KBM-7 (cell line): ENCODE data around the gene CDC42SE2.
"Not testable (repeated sequence)": the region's sequence is repeated elsewhere in the genome, so short reads cannot be mapped to it uniquely, and the experiment has no call there.

Source experiments
- DNase-seq: peaks from one replicate; pipeline ENCODE4 v3.0.0-alpha.2; 2015
- in situ Hi-C: fragments of 300-500 bp; cut with MboI; formaldehyde crosslinking; loops from 2 replicates; pipeline ENCODE4 v1.14.3; 2020; ENCODE audit warnings: low sequenced_read_pairs, low pct_unique_long_range_greater_than_20kb, mixed read lengths

CDC42SE2 gene

DNA sequence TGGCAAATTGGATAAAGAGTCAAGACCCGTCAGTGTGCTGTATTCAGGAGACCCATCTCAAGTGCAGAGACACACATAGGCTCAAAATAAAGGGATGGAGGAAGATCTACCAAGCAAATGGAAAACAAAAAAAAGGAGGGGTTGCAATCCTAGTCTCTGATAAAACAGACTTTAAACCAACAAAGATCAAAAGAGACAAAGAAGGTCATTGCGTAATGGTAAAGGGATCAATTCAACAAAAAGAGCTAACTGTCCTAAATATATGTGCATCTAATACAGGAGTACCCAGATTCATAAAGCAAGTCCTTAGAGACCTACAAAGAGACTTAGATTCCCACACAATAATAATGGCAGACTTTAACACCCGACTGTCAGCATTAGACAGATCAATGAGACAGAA is 82.4 kb downstream of the CDC42SE2 start:
- in situ Hi-C loops, DNase-seq: not testable (repeated sequence)

DNA sequence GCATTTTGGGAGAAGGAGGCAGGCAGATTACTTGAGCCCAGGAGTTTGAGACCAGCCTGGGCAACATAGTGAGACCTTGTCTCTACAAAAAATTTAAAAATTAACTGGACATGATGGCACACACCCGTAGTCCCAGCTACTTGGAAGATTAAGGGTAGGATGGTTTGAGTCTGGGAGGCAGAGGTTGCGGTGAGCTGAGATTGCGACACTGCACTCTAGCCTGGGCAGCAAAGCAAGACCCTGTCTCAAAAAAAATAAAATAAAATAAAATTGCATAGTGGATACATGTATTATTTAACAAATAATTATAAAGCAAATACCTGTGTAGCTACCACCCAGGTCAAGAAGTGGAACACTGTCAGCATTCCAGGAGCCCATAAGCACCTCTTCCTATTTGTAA is 90.1 kb downstream of the CDC42SE2 start:
- in situ Hi-C loops, result no loop called here
- no peak for DNase-seq

DNA sequence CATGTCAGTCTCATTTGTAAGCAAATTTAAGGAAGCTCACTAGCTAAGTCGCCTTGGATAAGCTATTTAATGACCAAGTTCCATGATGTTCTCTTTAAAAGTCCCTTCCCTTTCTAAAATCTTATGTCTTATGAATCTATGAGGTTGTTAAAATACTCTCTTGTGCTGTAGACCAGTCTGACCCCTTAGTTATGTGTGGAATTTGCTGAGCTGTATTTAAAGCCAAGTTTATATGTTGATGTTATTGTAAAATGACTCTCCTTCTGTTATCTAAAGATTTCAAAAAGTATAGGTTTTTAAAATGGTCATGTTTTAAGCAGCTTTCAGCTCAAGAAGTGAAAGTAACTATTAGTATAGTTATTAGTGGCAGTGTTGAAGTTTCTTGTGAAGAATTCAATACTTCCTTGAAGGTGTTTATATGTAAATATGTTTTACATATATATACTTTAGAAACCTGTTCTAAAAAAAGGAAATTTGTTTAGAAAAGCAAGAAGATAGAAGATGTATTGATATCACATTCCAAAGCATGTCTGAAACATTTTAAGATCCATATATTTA is 92.2 kb downstream of the CDC42SE2 start:
- in situ Hi-C loops, result no loop called here
- no peak for DNase-seq

DNA sequence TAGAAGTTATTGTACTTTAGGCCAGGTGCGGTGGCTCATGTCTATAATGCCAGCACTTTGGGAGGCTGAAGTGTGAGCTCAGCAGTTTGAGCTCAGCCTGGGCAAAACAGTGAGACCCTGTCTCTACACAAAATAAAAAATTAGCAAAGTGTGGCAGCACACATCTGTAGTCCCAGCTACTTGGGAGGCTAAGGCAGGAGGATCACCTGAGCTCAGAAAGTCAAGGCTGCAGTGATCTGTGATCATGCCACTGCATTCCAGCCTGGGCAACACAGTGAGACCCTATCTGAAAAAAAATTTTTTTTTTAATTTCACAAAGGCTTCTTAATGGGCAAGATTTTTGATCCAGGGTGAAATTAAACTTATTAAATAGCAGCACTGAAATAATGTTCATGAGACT is 92.8 kb downstream of the CDC42SE2 start:
- in situ Hi-C loops, result no loop called here
- no peak for DNase-seq

DNA sequence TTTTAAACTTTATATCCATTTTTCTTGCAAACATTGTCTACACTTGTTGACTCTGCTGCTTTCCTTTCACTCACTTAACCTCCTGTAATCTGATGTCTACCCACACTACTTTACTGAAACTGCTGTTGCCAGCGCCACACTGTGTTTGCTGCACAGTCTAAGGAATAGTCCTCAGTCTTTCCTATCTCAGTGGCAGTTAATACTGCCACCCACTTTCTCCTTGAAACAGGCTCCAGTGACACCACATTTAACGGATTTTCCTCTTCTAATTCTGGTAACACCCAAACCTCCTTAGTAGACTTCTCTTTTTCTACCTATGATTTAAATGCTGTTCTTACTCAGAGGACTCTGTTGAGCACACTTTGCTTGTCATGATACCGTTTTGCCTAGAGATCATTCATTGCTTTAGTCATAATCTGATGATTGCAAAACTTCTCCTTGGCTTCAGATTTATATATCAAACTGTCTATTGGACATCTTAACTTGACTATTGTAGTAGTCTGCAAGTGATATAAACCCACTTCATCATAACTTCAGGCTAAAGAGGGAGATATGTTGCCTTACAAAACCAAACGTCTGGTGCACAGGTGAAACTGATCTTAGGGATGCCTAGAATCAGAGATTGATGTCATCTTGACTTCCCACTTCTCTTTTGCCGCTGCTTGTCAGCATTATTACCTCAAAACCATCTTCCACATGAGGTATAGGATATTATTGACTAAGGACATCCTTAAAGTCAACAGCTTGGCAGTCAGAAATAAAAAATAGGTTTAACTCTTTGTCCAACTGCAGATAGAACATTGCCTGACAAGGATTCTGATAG is 94.1 kb downstream of the CDC42SE2 start:
- in situ Hi-C loops, result no loop called here
- DNase-seq, result peak; percentile 27

DNA sequence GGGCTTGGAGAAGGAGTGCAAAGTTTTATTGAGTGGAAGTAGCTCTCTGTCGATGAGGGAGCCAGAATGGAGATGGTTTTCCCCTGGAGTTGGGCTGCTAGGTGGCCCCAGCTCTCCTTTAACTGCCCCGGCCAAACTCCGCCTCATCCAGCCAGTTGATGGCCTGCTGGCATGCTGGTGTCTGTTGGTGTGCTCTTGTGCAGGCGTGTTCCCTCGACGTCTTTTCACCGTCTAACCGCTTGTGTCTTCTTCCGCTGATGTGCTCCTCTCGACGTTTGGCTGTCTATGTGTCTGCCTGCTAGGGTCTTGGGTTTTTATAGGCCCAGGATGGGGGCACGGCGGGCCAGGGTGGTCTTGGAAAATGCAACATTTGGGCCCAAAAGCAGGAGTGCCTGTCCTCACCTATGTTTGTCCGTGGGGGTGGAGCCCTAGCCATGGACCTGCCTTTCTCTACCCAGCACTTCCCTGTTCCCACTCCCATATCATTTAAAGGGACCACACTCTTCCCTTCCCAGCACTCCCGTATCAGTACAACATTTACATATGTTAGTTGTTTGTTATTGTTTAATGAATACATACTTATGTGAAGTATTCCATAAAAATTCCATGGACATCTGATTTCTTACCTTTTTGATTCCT is 97.9 kb downstream of the CDC42SE2 start:
- no peak for DNase-seq
- in situ Hi-C loops, result no loop called here

DNA sequence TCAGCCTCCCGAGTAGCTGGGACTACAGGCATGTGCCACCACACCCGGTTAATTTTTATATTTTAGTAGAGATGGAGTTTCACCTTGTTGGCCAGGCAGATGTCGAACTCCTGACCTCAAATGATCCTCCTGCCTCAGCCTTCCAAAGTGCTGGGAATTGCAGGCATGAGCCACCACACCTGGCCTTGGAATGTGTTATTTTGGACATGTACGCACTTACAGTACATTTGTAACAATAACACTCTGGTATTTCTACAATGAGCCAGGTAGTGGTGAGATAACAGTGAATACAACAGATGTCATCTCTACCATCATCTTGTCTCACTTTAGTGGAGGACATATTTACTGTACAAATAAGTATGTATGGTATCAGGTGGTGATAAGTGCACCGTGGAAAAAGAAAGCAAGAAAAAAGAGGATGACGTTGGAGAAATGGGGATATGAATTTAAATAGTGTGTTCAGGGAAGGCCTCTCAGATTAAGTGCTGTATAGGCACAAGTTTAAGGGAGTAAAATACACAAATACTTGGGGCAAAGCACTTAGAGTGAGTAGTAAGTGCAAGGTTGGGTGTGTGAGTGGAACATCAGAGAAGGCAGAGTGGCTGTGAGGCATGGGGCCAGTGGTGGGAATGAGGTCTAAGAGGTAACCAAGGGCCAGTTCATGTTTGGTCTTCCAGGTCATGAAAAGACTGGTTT is 100.1 kb downstream of the CDC42SE2 start:
- in situ Hi-C loops, result no loop called here
- no peak for DNase-seq

DNA sequence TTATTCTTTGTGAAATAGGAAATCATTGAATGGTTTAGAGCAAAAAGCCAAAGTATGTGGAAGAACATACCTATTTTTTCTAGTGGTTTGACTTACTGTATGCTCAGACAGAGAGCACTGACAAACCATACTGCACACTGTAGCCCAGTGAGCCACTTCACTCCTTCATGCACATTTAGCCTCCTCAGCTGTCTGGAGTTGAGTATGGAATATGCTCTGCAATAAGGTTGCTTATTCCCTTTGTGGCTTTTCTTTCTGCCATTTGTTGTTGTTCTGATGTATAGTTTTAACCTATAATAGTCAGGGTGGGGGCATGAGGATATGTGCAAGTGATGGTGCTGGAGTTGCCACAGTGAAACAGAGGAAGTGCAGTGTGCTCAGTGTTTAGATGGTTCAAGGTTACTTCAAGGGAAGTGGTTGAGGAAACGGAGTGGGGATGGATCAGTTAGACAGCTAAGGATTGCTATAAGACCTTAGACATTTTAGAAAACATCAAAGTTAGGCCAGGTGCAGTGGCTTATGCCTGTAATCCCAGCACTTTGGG is 100.7 kb downstream of the CDC42SE2 start:
- DNase-seq, result peak; percentile 29
- in situ Hi-C loops, result no loop called here

DNA sequence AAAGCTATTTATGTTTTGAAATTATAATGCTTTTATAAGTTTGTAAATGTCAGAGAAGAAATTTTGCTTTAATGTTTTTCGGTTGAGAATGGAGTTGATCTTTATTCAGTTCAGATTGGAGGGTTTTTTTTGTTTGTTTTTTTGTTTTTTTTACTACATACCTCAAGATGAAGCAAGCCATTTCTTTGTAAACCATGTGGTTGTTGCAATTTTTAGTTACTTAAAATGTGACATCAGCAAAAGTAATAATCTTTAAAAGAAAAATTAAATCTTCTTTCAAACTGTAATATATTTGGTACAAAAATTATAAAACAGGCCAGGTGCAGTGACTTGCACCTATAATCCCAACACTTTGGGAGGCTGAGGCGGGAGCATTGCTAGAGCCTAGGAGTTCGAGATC is 102.6 kb downstream of the CDC42SE2 start:
- no peak for DNase-seq
- in situ Hi-C loops, result no loop called here

DNA sequence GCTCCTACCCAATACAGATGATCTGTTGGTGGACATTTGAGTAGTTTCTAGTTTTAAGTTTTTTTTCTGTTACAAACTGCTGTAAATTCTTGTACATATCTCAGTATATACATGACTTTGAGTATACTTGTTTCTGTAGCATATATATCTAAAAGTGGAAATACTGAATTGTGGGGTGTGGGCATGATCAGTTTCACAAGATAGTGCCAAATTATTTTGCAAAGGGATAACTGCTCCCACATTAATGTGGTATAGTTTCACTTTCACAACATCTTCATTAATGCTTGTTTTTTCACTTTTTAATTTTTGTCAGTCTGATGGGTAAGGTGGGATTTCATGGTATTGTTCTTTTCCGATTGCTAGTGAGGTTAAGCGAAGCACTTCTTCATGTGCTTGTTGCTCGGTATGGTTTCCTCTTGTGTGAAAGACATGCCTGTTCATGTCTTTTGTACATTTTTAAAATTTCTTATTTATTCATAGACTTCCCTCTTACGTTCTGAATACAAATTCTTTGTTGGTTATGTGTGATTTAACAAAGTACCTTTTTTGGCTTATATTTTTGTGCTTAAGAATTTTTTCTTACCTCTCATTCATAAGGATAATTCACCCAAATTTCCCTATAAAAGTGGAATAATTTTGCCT is 103.5 kb downstream of the CDC42SE2 start:
- in situ Hi-C loops, result no loop called here
- no peak for DNase-seq

DNA sequence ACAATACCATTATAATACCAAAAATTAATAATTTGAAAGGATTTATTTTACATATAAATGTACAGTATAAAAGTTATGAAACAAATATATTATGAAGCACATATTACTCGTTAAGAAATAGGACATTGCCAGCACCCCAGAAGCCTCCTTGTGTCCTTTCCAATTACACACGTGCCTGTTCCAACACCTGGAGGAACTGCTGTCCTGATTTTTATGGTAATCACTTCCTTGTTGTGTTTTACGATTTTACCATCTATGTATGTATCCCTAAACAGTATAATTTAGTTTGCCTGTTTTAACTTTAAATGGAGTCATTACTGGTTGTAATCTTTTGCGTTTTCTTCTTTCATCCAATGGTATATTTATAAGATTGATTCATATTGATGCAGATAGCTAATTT is 105.0 kb downstream of the CDC42SE2 start:
- no peak for DNase-seq
- in situ Hi-C loops, result no loop called here

DNA sequence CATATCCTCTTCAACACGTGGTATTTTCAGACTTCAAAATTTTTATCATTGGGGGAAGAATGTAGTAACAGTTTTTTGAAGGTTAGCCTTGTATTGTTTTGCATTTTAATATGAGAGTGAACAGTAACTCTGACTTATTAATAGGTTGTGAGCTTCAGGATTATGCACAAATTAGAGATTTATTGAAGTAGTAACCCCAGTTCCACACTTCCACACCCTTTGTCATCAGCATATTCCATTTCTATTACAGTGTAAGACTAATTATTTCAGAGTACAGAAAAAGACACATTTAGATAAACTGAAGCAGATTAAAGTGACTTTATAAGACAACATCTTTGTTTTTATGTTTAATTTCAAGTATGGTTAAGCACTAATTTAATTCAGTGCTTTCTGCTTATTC is 105.7 kb downstream of the CDC42SE2 start:
- in situ Hi-C loops, result no loop called here

DNA sequence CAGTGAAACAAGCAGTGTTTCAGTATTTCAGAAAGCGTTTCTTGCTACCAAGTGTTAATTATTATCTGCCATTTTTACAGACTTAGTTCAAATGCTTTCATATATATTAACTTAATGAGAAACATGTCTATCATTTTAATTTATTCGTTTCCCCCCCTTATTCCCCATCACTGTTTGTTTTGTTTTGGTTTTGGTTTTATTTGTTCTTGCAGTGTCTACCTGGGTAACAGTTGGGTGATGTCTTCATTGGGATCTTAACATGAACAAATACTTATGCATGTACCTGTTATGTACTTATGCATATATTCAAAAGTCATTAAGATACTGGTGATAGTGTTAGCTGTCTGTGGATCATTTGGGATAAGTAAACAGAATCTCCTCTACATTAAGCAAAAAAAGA is 108.0 kb downstream of the CDC42SE2 start:
- no peak for DNase-seq
- in situ Hi-C loops, result no loop called here

More for the DNA sequence above, 105.7 kb downstream of the CDC42SE2 start:
- DNase-seq, result no peak

DNA sequence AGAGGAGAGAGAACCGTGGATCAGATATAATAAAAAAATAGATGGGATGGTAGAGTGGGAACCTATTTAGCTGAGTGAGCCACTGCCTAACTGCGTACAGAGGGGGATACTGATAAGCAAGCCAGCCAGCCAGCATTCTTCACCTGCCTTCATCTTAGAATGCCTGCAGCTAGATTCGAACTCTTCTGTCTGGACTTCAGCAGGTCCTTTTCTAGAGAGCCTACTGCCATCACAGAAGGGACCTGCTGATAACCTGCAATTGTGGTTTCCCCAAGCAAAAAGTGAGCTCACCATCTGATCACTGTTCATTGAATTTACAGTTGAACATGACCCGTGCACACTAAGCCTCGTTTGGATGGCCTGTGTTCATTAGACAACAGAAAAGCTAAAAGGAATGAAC is 109.4 kb downstream of the CDC42SE2 start:
- in situ Hi-C loops, result no loop called here
- DNase-seq, result no peak

DNA sequence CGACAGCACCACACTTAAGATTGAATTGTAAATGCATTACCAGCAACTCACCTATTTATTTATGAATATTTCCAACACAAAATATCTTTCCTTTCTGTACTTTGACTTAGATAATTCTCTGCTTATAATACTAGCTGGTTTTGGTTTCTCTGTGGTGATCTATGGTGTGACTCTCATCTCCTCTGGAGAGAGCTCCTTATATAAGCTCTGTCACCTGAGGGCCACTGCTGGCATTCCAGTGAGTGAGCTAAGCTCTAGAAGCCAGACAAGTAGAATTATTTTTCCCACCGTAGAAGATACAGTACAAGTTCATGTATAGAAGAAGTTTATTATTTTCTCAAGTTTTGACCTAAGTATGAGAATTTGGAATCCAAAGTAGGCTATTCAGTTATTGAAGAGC is 111.5 kb downstream of the CDC42SE2 start:
- in situ Hi-C loops, result loop anchor here (25.0 kb wide), 1 partner anchor 213 kb away; the partner anchor contains the start of genes HINT1 and LYRM7
- DNase-seq, result no peak

DNA sequence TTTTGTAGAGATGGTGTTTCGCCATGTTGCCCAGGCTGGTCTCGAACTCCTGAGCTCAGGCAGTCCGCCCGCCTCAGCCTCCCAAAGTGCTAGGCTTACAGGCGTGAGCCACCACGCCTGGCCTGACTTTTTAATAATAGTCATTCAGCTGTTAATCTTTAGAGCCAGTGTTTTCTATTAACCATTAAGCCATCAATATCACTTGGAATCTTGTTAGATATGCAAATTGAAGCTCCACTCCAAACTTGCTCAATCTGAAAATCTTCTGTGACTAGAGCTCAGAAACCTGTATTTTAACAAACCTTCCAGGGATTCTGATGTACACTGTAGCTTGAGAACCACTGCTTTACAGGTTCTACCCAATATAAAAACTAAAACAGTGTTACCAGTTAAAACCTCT is 113.5 kb downstream of the CDC42SE2 start:
- DNase-seq, result no peak
- in situ Hi-C loops, result loop anchor here (25.0 kb wide), 1 partner anchor 215 kb away; the partner anchor contains the start of genes HINT1 and LYRM7

DNA sequence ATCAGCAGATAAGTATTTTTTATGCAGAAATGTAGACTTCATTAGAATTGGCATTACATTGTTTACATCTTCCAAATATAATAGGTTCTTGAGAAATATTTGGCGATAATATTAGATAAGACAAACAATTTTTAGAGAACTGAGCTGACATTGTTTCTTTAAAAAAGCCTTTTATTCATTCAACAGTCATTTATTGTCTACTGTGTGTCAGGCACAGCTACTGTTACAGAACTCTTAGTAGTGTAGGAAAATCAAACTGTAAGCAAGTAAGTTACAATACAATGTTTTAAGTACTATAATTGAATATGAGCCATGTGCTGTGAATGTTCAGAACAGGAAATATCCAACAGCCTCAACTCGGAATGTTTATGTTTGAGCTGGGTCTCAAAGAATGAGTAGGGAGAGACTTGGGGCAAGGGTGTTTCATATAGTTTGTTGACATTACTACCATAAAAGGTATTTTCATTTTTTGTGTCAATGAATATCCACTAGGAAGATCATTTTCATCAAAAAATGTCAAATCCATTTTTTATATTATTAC is 114.0 kb downstream of the CDC42SE2 start:
- in situ Hi-C loops, result loop anchor here (25.0 kb wide), 1 partner anchor 216 kb away; the partner anchor contains the start of genes HINT1 and LYRM7
- DNase-seq, result no peak

DNA sequence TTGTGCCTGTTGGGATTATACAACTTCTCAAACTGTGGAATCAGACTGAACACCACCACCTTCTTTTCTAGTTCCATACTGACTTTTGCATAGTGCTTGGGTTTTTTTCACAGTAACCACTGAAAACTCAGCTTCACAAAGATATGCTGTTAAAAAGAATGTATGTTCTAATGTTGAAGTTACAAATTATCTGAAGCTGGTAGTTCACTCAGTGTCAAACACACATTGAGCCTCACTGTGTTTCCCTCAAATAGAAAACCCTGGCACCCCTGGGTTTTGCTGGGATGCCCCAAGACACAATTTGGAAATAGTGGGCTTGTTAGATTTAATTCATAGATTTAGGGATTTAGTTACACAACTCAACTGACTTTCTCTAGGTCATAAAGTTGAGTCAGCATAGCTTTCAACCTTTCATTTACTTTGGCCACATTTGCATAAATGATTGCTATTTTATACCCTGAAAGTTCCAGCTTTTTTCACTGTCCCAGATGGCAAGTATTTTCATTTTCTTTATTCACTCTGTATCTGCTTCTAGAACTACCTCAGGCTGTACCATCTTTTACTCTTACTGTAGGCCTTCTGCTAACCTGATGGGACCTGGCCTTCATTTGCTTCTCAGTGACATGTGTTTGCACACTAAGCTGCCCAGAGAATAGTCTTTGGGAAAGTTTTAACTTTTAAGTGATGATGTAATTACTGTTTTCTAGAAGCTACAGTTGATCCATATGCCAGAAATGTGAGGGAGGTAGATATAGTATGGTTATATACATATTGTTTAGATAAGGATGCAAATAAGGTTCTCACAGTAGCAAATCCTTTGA is 115.1 kb downstream of the CDC42SE2 start:
- in situ Hi-C loops, result loop anchor here (25.0 kb wide), 1 partner anchor 217 kb away; the partner anchor contains the start of genes HINT1 and LYRM7
- no peak for DNase-seq
